ENCODE data around the gene CFAP58.

Gene CFAP58

DNA sequence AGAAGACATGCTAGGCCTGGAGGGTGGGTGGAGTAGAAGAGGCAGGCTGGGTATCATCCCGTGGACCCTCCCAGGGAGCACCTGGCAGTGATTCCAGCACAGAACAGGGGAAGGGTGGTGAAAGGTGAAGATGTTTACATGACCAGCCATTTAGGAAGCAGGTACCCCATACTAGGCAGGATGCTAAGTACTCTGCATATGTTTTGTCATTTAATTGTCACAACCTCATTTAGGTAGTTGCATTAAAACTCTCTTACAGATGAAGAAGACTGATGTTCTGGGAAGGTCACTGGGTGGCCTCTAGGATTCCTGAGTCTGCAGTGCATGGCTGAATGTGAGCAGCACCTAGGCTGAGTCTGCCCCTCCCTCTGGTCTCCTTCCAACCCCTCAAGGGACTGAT, 30.5 kb upstream of the CFAP58 start:
- no peak for DNase-seq

DNA sequence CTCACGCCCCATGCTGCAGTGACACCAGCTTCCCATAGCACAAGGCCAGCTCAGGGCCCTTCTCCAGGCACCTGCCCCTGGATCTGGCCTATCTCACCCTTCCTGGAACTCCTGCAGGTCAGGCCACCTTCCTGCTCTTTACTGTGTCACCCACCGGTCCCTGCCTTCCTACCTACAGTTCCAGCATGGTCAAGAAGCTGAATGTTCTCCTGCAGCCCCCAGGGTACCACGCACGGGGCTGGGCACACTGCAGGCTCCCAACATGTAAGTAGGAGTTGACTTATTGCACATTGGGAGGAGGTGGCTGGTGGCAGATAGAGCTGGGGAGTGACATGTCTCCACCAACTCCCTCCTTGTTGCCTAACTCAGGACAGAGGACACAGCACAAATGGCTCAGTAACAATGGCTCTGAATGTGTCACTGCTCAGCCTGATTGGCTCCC, 29.9 kb upstream of the CFAP58 start:
- DNase-seq = no peak

DNA sequence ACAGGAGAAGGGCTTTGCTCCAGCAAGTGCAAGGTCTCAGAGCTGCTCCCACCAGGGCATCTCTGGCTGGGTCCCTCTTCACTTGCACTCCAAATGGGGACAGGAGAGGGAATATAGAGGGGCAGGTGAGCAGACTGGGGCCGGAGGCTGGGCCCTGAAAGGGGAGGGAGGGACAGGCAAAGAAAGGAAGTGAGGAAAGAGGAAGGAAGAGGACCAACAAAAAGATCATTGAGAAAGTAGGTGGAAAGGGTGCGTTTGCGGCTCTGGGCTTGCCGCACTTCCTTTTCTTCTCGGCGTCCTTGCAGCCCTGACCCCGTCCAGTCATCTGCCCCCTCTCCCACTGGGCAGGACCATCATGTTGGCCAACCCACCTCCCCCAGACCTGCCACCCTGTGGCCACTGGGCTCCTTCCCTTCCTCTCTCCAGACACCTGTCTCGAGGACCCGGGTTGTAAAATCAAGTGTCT, 29.4 kb upstream of the CFAP58 start:
- DNase-seq = no peak

DNA sequence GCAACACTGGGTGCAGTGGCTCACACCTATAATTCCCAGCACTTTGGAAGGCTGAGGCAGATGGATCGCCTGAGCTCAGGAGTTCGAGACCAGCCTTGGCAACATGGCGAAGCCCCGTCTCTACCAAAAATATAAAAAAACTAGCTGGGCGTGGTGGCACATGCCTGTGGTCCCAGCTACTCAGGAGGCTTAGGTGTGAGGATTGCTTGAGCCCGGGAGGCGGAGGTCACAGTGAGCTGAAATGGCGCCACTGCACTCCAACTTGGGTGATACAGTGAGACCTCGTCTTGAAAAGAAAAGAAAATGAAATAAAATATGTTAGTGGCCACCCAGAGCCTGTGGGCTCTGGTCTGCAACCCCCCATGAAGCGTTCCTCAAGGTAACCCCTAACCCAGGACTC, 28.7 kb upstream of the CFAP58 start:
- DNase-seq = no peak

DNA sequence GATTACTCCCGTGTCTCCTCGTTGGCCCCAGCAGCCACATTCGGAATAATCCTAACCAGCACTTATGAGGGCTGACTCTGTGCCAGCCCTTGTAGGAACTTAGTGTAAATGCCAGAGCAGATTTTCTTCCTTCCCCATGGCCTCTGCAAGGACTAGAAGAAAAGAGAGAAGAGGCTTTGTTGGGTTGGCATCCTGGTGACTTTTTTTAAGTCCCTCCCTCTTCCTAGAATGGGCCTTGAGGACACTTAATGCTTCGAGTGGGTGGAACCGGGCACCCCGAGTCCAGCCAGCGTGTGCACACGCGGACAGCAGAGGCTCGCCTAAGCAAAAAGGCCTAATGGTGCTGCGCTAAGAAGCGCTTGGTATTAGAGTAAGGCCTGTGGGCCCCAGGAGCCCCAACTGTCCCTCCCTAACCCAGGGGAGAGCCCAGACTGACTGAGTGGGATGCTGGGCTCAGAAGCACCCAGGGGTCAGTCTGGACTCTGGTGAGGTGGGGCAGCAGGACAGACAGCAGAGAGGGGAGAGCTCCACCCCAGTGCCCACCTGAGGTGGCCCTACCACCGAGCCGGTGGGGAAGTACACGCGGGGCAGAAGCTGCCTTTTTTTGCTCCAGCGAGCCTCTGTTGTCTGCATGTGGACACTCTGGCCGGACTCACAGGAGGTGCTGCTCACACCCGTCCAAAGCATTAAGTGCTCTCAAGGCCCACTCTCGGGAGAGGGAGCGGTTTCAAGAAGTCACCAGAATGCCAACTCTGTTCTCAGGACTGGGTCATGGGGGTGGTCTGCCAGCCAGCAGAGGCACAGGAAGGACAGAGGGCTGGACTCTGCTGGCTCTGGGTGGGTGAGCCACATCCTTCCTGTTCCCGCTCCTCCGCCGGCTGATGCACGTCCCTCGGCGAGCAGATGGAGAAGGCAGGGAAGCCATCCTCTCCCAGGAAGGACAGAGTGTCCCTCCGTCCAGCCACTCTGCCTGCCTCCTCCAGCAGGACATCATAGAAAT, 27.9 kb upstream of the CFAP58 start:
- DNase-seq = no peak

DNA sequence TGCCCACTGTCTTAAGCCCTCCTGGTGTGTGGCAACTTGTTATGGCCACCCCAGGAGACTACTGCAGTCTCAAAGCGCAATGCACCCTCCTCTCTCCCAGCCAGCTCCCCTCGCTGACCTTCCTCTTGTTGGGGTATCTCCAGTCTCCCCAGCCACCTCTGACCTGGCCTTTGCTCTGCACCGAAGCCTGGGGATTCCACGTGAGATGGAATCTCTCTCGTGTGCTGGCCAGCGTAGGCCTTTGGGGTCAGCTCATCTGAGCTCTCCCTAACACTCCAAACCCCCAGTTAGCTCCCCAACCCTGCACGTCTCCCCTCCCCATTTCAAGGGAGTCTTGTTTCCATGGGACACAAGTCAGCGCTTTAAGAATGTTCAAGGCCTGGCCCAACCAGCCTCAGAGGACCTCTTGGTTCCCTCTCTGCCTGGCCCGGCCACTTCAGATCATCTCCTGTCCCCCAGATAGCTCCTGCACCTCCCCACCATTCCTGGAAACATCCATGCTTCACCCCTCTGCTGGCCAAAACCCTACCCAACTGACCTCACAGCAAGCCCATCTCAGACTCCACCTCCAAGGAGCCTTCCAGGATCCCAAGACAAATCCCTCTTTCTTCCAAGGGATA, 26.5 kb upstream of the CFAP58 start:
- DNase-seq = no peak

DNA sequence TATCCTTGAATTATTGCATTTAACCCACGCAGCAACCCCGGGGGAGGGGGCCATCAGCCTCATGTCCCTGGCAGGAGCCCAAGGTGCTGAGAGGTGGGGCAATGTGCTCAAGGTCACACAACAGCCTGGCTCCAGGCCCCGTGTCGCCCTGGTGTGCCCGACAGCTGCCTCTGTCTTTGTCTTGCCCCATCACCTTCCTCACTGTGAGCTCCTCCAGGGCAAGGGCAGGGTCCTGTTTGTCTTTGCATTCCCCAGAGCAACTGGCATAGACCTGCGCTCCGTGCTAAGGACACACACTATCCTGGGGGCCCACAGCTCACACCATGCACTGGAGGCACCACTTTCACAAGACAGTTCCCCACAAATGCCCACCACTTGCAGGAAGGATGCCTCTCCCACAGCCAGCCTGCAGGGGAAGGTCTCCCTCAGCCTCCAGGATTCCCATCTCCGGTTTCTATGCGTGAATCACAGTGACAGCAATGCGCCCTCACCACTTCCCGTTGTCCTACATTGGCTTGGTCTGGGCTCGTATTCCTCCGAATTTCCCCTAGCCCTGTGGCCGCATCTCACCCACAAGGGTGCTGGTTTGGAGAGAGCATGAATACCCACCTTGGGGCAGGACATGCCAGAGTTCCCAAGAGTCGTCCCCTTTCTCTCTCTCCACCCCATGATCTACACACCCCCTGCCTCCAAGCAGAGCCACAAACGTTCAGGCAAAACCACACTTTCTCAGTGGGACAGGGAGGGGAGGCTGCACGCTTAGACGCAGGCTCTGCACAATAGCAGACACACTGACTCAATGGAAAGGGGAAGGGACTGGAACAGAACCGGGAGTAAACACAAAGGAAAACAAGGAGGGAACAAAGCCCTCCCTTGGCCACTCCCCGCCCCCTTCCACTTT, 25.6 kb upstream of the CFAP58 start:
- peak; percentile 42 to 49 for DNase-seq

DNA sequence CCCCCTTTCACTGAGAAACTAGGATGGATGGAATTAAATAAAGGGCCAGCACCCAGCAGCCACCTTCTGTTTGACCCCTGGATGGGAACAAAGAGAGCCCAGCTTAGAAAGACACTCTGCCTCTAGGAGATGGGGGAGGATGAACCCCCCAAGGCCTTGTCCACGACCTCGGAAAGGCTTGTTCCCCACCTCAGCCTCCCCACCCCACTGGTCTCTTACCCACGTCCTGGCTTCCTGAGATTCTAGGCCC, 25.1 kb upstream of the CFAP58 start:
- no peak for DNase-seq

DNA sequence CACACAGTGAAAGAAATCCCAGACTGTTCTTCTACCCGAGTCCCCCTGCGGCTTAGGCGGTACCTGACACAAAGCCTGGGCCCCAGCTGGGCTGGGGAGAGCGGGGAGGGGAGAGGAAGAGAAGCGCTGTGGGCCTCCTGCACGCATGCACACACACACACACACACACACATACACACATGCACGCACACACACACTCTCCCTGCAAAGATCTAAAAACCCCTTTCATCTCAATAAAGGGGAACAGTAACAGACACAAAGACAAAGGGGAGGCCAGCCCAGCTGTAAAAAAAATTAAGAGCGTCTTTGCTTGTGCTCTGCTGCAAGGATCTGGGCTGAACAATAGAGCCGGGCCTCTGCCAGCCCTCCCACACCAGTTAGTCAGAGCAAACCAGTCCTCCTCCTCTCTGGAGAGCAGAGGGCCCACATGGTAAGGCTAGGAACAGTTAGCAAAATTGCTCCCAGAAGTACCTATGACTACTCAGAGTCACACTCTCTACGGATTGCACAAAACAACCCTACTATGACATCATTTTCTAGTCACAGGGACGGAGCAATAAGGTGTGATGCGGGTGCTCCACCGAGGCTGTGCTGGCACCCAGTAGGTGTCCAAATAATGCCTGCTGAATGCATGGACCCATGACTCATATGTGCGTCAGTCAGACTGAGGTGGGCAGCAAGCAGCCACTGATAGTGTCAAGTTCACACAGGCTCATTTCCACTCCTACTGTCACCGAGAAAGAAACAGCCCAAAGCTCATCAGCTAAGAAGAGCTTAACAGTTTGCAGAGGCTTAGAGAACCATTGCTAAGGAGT, 24.5 kb upstream of the CFAP58 start:
- peak; percentile 62 to 79 for DNase-seq

DNA sequence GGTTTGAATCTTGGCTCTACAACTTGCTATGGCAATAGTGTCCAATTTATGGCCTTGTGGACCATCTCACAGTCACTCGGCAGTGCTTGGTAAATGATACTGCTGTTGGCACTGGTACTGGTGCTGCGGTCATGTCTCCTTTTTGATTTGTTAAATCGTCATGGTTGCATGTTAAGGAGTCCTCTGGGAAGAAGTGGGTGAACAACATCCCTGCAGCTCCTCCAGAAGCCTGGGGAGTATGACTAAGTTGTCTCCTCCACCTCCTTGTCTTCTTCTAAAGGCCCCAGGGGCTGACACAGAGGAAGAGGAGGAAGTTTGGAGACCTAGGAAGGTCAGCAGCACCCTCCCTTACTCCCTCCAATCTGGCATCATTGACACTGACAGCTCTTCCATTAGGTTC, 23.9 kb upstream of the CFAP58 start:
- DNase-seq = no peak

DNA sequence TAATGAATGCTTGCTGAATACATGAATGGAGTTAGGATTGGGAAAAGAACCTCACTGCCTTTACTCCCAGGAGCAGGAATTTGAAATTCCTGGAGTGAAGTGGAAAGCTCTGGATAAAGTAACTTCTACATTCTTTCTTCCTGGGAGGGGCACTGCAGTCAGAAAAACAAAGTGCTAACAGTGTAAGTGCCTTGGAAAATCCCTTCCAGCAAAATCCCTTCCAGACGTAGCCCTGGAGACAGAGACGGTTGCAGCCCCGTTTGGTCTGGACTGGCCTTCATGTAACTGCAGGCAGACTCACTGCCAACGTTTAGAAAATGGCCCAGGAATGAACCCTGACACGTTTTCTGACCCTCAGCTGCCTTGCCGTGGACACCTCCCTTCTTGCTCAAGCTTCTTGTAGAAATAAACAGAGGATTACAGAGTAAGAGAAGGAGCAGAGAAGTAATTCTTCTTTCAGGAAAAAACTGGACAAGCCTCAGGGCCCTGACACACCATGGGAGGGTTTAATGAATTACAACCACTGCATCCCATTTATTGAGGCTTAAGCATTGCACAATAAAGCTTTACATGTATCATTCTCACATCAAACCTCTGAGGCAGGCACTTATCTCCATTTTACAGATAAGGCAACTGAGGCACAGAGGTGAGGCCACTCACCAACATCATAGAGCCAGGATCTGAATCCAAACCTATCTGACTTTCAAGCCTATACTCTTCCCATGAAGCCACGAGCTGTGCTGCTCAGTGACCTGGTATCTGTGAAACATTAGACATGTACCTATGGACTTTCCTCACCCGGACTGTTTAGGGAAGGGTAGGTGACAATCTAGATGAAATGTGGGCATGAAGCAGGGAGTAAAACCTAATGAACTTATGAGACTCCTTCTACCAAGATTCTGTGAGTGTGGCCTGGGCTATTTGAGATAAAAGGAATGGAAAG, 23.2 kb upstream of the CFAP58 start:
- DNase-seq = no peak

DNA sequence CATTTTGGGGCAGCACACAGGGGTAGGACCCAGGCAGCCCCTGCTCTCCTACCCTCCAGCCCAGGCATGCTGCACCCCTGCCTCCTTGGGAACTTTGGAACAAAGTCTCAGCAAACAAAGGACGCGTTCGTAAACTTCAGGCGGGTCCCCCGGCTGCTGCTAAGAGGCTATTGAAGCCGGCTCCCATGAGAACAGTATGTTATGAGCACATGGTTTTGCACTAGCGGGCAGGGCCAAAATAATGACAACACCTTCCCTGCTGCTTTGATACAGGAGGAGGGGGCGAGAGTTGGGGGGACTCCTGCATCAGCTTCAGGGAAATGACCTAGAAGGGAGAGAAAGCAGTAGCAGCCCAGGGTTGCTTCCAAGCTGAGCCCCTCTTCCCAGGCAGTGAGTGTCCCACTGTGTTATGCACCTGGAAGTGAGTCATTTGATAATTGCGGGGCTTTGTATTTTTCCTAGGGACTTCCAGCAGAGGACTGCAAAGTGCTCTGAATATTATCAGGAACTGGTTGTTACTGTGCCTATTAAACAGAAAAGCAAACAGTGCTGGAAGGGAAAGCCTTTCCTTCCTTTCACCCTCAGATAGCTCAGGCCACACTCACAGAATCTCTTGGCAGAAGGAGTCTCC, 22.3 kb upstream of the CFAP58 start:
- DNase-seq = peak; percentile 83 to 93

DNA sequence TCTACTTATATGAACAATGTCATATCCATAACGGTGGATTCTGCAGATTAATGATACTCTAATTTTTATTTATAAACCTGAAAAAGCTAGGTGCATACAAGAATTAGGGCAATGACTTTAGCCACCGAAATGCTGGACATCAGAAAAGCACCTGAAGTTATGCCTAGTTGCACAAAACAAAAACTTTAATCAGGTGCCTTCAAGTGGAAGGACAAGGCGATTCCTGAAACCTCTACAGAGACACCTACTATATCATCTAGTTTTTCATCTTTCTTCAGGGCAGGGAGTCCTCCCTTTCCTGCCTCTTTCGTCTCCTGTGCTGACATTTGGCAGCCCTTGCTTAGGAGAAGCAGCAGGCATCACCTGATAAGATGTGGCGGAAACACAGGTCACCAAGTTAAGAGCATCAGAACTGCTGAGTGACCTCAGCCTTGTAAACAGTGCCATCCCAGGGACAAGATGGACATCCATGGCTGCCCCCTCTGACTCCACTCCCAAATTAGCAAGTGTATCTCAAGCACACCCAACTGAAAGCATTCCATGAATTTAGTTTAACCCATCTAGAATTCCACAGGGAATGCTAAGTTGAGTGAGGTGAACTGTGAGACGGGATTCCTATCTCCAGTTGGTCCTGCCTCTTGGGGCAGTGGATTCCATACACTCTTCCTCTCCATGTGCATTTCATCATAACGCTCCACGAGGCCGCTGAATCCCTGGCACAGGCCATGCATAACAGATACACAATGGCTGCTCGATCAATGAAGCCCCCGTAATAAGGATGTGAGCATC, 21.2 kb upstream of the CFAP58 start:
- no peak for DNase-seq

DNA sequence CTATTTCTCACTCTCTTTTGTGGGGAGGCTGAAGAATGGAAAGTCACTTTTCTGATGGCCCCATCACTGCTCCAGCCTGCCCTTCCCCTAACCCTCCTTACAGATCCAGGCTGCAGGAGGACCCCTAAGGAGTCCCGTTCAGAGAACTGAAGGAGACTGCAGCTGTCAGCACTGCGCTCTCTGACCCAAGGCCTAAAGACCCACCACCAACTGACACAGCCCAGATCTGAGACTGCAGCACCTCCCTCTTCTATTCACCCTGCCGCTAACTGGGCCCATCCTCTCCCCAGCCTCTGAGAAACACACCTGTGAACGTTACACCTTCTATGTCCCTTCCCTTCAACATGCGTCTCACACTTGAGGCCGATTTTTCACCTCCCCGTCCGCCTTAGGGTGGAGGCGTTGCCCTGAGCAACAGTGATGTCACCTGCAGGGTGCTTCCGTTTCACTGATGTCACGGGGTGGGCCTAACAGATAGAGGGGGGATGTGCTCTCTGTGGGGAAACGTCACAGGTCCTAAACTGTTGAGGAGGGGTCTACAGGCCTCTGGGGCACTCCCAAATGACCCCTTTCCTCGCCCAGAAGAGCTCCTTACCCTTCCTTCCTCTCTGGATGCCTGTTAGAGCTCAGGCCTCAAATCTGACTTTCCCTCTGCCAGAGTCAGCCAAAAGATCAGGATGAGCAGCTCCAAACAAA, 20.5 kb upstream of the CFAP58 start:
- DNase-seq = no peak

DNA sequence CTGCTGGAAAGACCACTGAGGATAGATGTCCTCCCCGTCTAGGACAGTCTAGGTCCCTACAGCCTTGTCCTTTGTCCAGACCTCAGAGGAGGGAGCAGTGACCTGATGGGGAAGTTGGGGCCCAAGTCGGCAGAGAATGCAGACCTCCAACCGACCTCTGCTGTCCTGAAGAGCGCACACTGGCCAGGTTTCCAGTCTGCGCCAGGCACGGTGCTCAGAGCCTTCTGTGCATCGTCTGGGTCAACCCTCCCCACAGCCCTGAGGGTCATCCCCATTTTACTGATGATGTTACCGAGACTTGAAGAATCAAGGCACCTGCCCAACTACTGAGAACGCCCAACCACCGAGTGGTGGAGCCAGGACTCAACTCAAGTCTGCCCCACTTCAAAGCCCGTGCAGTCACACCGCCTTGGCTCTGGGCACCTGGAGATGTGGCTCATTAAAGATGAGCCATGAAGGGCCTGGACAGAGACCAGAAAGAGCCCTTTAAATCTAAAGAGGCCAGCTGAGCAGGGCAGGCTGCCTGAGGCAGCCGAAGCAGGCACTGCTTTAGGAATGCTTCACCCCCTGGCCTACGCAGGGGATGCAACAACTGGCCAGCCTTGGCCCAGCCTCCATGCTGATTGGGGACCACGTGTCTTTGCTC, 19.8 kb upstream of the CFAP58 start:
- no peak for DNase-seq

DNA sequence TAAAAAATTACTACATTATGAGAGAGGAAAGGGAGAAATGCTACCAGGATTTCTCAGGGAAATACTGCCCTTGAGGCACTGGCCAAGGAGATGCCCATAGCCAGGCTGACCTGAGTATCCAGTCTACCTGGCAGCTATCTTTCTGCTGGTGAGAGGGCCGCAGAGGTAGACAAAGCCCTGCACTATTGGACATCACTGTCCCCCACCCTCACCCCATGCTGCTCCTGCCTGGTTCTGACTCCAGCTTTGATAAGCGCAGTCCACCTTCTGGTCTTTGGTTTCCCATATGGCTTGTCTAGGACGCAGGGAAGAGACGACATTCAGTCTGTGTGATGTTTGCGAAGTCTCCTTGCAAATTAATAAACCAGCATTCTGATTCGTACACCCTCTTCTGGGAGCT, 19.1 kb upstream of the CFAP58 start:
- no peak for DNase-seq

DNA sequence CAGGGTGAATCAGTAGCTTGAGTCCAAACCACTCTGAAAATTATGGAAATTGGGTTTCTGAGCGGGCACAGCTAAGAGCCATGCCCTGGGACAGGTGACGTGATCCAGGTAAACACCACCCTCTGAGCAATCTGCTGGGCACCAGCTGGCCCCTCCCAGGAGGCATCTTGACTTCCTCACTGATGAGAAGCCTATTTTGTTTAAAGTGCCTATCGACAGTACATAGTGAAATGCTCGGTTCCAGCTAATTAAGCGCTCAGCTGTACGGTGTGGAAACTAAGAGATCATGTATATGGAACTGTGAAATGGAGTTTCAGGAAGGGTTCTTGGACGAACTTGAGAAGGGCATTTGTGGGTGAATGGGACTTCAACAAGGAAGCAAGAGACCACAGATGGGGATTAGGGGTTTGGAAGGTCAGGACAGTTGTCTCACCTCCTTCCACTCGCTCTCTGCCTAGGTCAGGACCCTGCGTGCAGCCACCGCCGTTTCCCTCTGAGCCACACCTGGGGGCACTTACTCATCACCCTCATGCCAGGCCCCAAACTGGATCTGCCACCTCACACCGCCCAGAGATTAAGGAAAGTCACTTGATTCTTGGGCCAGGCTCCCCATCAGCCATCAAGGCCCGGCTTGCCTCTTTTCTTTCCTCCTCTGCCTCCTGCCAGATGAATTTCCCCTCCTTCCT, 18.5 kb upstream of the CFAP58 start:
- DNase-seq = peak; percentile 54 to 70

DNA sequence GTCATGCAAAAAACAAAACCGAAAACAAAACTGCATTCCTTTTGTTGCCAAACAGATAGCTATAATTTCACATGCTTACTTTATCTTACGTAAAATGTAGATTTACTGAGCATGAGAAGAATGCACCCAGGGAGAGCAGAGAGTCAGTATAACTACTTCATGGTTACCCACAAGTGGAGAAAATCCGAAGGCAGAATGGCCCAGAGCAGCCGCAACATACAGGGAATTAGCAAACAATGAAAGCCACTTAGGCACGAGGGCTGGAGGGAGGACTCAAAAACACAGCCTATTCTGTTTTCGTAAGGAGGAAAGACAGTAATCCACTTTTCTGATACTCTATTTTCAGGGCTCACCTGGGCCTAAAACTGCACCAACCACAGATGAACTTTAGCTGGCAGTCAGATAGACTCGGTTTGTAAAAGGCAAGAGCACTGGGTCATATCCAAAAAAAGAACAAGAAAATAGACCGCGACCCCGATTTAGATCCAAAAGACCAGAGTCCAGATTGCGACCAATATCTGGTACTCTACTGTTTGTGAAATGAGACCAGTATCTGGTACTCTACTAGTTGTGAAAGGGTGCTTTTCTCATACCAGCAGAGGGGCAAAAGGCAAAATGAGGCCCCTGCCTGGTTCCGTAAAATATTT, 16.7 kb upstream of the CFAP58 start:
- no peak for DNase-seq

Measured in NCI-H2081 (cell line).